ENCODE results near the gene PCDH7.

The PCDH7 gene

DNA sequence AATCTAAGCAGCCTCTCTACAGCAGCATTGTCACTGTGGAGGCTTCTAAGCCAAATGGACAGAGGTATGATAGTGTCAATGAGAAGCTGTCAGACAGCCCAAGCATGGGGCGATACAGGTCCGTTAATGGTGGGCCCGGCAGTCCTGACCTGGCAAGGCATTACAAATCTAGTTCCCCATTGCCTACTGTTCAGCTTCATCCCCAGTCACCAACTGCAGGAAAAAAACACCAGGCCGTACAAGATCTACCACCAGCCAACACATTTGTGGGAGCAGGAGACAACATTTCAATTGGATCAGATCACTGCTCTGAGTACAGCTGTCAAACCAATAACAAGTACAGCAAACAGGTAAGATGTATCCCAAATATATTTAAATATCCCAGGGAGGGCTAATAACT is 4.1 kb downstream of the PCDH7 start:
- TF ChIP-seq, protein P1, sequence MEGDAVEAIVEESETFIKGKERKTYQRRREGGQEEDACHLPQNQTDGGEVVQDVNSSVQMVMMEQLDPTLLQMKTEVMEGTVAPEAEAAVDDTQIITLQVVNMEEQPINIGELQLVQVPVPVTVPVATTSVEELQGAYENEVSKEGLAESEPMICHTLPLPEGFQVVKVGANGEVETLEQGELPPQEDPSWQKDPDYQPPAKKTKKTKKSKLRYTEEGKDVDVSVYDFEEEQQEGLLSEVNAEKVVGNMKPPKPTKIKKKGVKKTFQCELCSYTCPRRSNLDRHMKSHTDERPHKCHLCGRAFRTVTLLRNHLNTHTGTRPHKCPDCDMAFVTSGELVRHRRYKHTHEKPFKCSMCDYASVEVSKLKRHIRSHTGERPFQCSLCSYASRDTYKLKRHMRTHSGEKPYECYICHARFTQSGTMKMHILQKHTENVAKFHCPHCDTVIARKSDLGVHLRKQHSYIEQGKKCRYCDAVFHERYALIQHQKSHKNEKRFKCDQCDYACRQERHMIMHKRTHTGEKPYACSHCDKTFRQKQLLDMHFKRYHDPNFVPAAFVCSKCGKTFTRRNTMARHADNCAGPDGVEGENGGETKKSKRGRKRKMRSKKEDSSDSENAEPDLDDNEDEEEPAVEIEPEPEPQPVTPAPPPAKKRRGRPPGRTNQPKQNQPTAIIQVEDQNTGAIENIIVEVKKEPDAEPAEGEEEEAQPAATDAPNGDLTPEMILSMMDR (IDR thresholded peaks at IDR 0.05; ENCODE audit: insufficient read depth, low read length, missing control alignments): no peak
- H3K4me3 ChIP-seq (ENCODE audit: low read depth, low read length): no peak overlapping the region
- ChIA-PET POLR2A (no interaction called here), CTCF (interaction anchor here (0.8 kb wide), 1 partner anchor 10 kb away, joined by 3 read pairs; no protein-coding TSS in a partner anchor)
- no peak for DNase-seq (ENCODE audit: low read depth, low spot score)

GRCh38 chr4:30725562-30725961 is 5.4 kb downstream of the PCDH7 start:
- POLR2A ChIA-PET: no interaction called here
- CTCF ChIA-PET: no interaction called here
- no peak overlapping the region for H3K4me3 ChIP-seq (ENCODE audit: low read depth, low read length)
- TF ChIP-seq, protein P1 (IDR thresholded peaks at IDR 0.05; ENCODE audit: insufficient read depth, low read length, missing control alignments): no peak
- no peak for DNase-seq (ENCODE audit: low read depth, low spot score)

DNA sequence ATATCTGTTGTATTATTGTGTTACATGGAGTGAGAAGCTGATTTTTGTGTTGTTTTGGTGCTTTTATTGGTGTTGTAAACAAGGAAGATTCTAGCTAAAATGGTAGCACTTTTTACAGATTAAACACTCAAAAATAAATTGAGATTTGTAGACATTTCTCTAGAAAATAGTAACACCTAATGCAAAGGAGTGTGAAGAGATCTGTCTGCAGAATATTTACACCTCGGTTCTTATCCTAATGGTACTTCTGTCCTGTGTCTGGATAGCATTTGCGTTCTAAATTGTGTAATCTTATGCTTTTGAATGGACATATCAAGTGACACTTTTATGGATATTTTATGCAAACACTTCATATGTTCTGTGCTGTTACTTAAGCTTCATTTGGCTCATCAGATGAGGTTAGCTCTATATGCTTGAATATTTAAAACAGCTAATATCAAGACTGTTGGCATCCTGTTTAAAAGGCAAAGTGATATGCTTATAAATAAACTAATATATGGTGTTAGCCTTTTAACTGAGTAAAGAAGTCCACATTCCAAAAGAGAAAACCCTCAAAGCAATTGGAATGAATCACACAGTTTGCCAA is 6.0 kb downstream of the PCDH7 start:
- DNase-seq (ENCODE audit: low read depth, low spot score): no peak
- ChIA-PET POLR2A (no interaction called here), CTCF (interaction anchor here (1.6 kb wide), 1 partner anchor 12 kb away, joined by 4 read pairs; no protein-coding TSS in a partner anchor)
- no peak overlapping the region for H3K4me3 ChIP-seq (ENCODE audit: low read depth, low read length)
- TF ChIP-seq, protein P1 (IDR thresholded peaks at IDR 0.05; ENCODE audit: insufficient read depth, low read length, missing control alignments): no peak

DNA sequence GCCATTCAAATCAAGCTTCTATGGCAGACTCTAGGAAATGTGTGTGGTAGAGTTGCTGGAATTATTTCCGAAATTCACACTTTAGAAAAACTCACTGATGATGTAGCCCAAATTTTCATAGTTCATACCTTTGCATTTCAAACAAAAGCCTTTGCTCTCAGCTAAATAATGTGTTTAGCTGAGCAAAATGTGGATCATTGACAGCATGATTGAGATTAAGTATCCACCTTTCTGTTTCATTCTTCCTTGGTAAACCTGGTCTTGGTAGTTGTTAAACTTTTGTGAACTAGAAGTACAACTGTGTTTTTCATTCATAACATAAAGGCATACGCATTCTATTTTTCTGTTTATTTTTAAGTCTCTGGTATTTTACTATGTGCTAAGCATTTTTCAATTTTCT is 7.2 kb downstream of the PCDH7 start:
- ChIA-PET CTCF (interaction anchor here (1.6 kb wide), 1 partner anchor 14 kb away, joined by 4 read pairs; no protein-coding TSS in a partner anchor), POLR2A (no interaction called here)
- no peak for DNase-seq (ENCODE audit: low read depth, low spot score)
- H3K4me3 ChIP-seq (ENCODE audit: low read depth, low read length): no peak overlapping the region
- TF ChIP-seq, protein P1 (IDR thresholded peaks at IDR 0.05; ENCODE audit: insufficient read depth, low read length, missing control alignments): no peak

- CTCF ChIA-PET: no interaction called here
Measured at GRCh38 chr4:30728311-30728710, 8.1 kb downstream of the PCDH7 start.

GRCh38 chr4:30743897-30744296 is 23.7 kb downstream of the PCDH7 start:
- ChIA-PET CTCF (interaction anchor here (1.0 kb wide), 1 partner anchor 13 kb away, joined by 3 read pairs; no protein-coding TSS in a partner anchor), POLR2A (no interaction called here)
- TF ChIP-seq, protein P1 (IDR thresholded peaks at IDR 0.05; ENCODE audit: insufficient read depth, low read length, missing control alignments): no peak
- DNase-seq (ENCODE audit: low read depth, low spot score): no peak
- no peak overlapping the region for H3K4me3 ChIP-seq (ENCODE audit: low read depth, low read length)

More at GRCh38 chr4:30728311-30728710, 8.1 kb downstream of the PCDH7 start:
- TF ChIP-seq, protein P1 (IDR thresholded peaks at IDR 0.05; ENCODE audit: insufficient read depth, low read length, missing control alignments): no peak
- POLR2A ChIA-PET: no interaction called here
- H3K4me3 ChIP-seq (ENCODE audit: low read depth, low read length): no peak overlapping the region
- no peak for DNase-seq (ENCODE audit: low read depth, low spot score)

All from AG04449 (cell line).